Urinary bladder (tissue), 4 donors: ENCODE data around the gene UBTD2. TPM values are rescaled to one million over a fixed set of nuclear protein-coding genes. Genes with fewer than 3 reads are reported as not detected.
A peak's percentile ranks its signal among the peaks of the same experiment; 100 is the strongest.

Experiments
- DNase-seq: peaks from one replicate; pipeline ENCODE4 v3.0.0-alpha.2; 2015; ENCODE audit errors: extremely low spot score
- H3K27ac ChIP-seq: one replicate; pipeline ENCODE4 v1.5.1; 2013; ENCODE audit warnings: low read depth, mild to moderate bottlenecking, moderate library complexity
- H3K36me3 ChIP-seq: one replicate; pipeline ENCODE4 v1.6.1; 2013; ENCODE audit warnings: mild to moderate bottlenecking, moderate library complexity; ENCODE audit not compliant: insufficient read depth
- H3K4me1 ChIP-seq: one replicate; pipeline ENCODE4 v1.6.1; 2013; ENCODE audit warnings: mild to moderate bottlenecking, moderate library complexity; ENCODE audit not compliant: insufficient read depth
- H3K4me3 ChIP-seq: one replicate; pipeline ENCODE4 v1.5.1; 2013; ENCODE audit warnings: low read depth, low read length
- WGBS: extraction: QIAGEN DNeasy Blood & Tissue Kit; methylation state at CpG from one replicate; pipeline ENCODE4 v1.1.7; 2013; 5-methylcytosine and 5-hydroxymethylcytosine counted together
- polyA plus RNA-seq: library from polyadenylated mRNA; stranded (reverse); fragments of 200-250 nt; gene quantifications from one replicate; pipeline ENCODE4 v1.2.3, GENCODE V29; 2013
- total RNA-seq: library from RNA; depleted of rRNA; stranded (reverse); fragments of >200 nt; gene quantifications from one replicate; pipeline ENCODE4 v1.2.3, GENCODE V29; 2014
- donor health status: healthy with polysubstance abuse.
- donor health status: healthy.

The UBTD2 gene
- total and polyA plus RNA-seq, 2 donors, result 15.5 to 91.8 TPM

- H3K4me3 ChIP-seq, result peak overlapping the region; percentile 93
- DNase-seq, result peak; percentile 73
- 1% methylated on average over 79 of the region's 79 CpGs for WGBS
- H3K36me3 ChIP-seq, result no peaks in the 10 kb centered on the region
- H3K27ac ChIP-seq, result peak overlapping the region; percentile 98
- H3K4me1 ChIP-seq, result no peaks in the 10 kb centered on the region
Observed at GRCh38 chr5:172283862-172284610, 472 bp upstream of the UBTD2 start.

- H3K4me3 ChIP-seq, result peak overlapping the region; percentile 93
- H3K4me1 ChIP-seq, result no peaks in the 10 kb centered on the region
- no peak for DNase-seq
- no peaks in the 10 kb centered on the region for H3K36me3 ChIP-seq
- 10% methylated on average over 13 of the region's 13 CpGs for WGBS
- no peak overlapping the region for H3K27ac ChIP-seq
Observed at GRCh38 chr5:172282272-172283019, 1.1 kb downstream of the UBTD2 start.

- no peak for DNase-seq
- Histone ChIP-seq H3K4me3 (no peak overlapping the region), H3K4me1 (no peaks in the 10 kb centered on the region), H3K36me3 (no peaks in the 10 kb centered on the region), H3K27ac (peak overlapping the region; percentile 18)
- WGBS, result 71% methylated on average over 6 of the region's 6 CpGs
Observed at GRCh38 chr5:172281346-172281745, 2.2 kb downstream of the UBTD2 start.

- DNase-seq, result no peak
- Histone ChIP-seq H3K4me3 (no peak overlapping the region), H3K36me3 (no peaks in the 10 kb centered on the region), H3K27ac (peak overlapping the region; percentile 18), H3K4me1 (no peaks in the 10 kb centered on the region)
- 37% methylated on average over 4 of the region's 4 CpGs for WGBS
Observed at GRCh38 chr5:172280929-172281328, 2.6 kb downstream of the UBTD2 start.

GRCh38 chr5:172280317-172280716 lies 3.2 kb downstream of the UBTD2 start:
- H3K27ac ChIP-seq, result no peak overlapping the region
- H3K36me3 ChIP-seq, result no peaks in the 10 kb centered on the region
- H3K4me3 ChIP-seq, result no peak overlapping the region
- DNase-seq, result no peak
- H3K4me1 ChIP-seq, result no peaks in the 10 kb centered on the region
- WGBS, result 94% methylated on average over 5 of the region's 5 CpGs

GRCh38 chr5:172278356-172278755 lies 5.2 kb downstream of the UBTD2 start:
- no peak overlapping the region for H3K27ac ChIP-seq
- no peaks in the 10 kb centered on the region for H3K4me1 ChIP-seq
- no peaks in the 10 kb centered on the region for H3K36me3 ChIP-seq
- 97% methylated on average over 9 of the region's 9 CpGs for WGBS
- H3K4me3 ChIP-seq, result no peak overlapping the region
- DNase-seq, result no peak

- 77% methylated on average over 3 of the region's 3 CpGs for WGBS
- H3K36me3 ChIP-seq, result no peaks in the 10 kb centered on the region
- no peak overlapping the region for H3K27ac ChIP-seq
- no peak for DNase-seq
- H3K4me1 ChIP-seq, result no peaks in the 10 kb centered on the region
- H3K4me3 ChIP-seq, result no peak overlapping the region
Observed at GRCh38 chr5:172276214-172276613, 7.3 kb downstream of the UBTD2 start.

GRCh38 chr5:172274951-172275753 lies 8.4 kb downstream of the UBTD2 start:
- H3K4me3 ChIP-seq, result no peak overlapping the region
- no peak for DNase-seq
- no peak overlapping the region for H3K27ac ChIP-seq
- 85% methylated on average over 14 of the region's 14 CpGs for WGBS
- H3K36me3 ChIP-seq, result no peaks in the 10 kb centered on the region
- no peaks in the 10 kb centered on the region for H3K4me1 ChIP-seq

GRCh38 chr5:172267943-172268342 lies 15.6 kb downstream of the UBTD2 start:
- no peak overlapping the region for H3K27ac ChIP-seq
- H3K4me3 ChIP-seq, result no peak overlapping the region
- H3K4me1 ChIP-seq, result no peaks in the 10 kb centered on the region
- DNase-seq, result no peak
- H3K36me3 ChIP-seq, result no peaks in the 10 kb centered on the region
- WGBS, result 68% methylated on average over 4 of the region's 4 CpGs

GRCh38 chr5:172266676-172267092 lies 16.9 kb downstream of the UBTD2 start:
- H3K27ac ChIP-seq, result no peak overlapping the region

GRCh38 chr5:172266071-172266675 lies 17.4 kb downstream of the UBTD2 start:
- Histone ChIP-seq H3K36me3 (no peaks in the 10 kb centered on the region), H3K4me1 (no peaks in the 10 kb centered on the region), H3K27ac (no peak overlapping the region), H3K4me3 (no peak overlapping the region)
- WGBS, result 73% methylated on average over 10 of the region's 10 CpGs
- DNase-seq, result no peak

More at GRCh38 chr5:172266676-172267092, 16.9 kb downstream of the UBTD2 start:
- Histone ChIP-seq H3K4me1 (no peaks in the 10 kb centered on the region), H3K4me3 (no peak overlapping the region), H3K36me3 (no peaks in the 10 kb centered on the region)
- 64% methylated on average over 4 of the region's 4 CpGs for WGBS
- no peak for DNase-seq

GRCh38 chr5:172264815-172265395 lies 18.7 kb downstream of the UBTD2 start:
- Histone ChIP-seq H3K4me3 (no peak overlapping the region), H3K4me1 (no peaks in the 10 kb centered on the region), H3K27ac (no peak overlapping the region), H3K36me3 (no peaks in the 10 kb centered on the region)
- no peak for DNase-seq
- 92% methylated on average over 4 of the region's 4 CpGs for WGBS

- 96% methylated on average over 23 of the region's 23 CpGs for WGBS
Observed at GRCh38 chr5:172255444-172255843, 28.1 kb downstream of the UBTD2 start.

More at GRCh38 chr5:172255444-172255843, 28.1 kb downstream of the UBTD2 start:
- H3K36me3 ChIP-seq, result peaks cover 3% of the 10 kb centered on the region
- no peak overlapping the region for H3K4me3 ChIP-seq
- no peak overlapping the region for H3K27ac ChIP-seq
- no peaks in the 10 kb centered on the region for H3K4me1 ChIP-seq
- DNase-seq, result no peak
